AML-193 (cell line): ENCODE data around the gene LEFTY1.

Source experiments
- DNase-seq, 2 experiments: peaks; one replicate each; lab custom pipeline; 2025; lab: John Stamatoyannopoulos, UW

LEFTY1 gene

DNA sequence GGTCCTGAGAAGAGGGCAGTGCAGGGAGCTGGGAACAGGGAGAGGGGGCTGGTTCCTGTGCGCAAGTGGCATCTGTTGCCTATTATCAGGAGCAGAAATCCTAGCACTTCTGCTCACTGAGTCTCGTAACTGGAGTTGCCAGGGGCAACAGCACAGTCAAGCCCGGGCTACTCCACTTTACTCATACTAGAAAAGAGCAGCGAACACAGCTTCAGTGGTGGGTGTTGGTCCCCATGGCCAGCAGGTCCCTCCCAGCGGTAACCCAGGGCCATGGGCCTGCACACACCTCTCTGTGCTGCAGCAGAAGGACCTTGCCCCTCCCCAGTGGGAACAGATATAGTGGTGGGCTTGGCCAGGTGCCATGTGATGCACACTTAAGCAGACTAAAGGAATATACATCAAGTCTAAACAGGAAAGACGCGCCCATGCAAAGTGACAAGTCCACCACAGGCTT lies 26.6 kb upstream of the LEFTY1 start:
- DNase-seq: no peak

DNA sequence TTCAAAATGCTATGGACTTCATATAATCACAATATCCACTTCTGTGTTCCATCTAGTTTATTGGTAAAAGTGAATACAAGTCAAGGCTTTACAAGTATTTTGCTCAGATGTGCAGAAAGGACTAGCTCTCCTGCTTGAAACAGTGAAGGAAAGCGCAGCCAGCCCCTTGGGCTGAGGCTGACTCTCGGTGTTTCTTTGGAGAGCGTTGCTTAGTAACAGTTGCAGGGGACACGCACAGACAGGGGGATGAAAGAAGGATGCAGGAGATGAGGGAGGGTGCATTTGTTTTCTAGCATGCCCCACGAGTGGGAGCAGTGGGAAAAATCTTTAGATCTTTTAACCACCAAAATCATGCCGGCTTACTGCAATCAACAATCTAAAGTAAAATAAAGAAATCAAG lies 26.0 kb upstream of the LEFTY1 start:
- no peak for DNase-seq

DNA sequence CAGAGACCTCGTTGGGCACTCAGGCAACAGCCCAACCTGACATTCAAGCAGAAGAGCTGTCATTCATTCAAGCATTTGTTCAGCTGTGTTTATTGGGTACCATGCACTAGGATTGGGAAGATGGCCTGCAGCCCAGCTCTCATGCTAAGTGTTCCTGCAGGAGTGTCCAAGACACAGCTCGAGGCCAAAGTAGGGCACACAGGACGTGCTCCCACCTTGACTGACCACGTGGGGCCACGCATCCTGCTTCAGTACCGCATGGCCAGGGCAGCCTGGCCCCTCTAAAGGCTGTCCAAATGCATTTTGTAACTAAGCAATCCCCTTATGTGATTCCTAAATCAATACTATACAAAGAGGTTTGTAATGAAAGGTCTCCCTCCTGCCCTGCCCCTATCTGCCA lies 25.4 kb upstream of the LEFTY1 start:
- no peak for DNase-seq

DNA sequence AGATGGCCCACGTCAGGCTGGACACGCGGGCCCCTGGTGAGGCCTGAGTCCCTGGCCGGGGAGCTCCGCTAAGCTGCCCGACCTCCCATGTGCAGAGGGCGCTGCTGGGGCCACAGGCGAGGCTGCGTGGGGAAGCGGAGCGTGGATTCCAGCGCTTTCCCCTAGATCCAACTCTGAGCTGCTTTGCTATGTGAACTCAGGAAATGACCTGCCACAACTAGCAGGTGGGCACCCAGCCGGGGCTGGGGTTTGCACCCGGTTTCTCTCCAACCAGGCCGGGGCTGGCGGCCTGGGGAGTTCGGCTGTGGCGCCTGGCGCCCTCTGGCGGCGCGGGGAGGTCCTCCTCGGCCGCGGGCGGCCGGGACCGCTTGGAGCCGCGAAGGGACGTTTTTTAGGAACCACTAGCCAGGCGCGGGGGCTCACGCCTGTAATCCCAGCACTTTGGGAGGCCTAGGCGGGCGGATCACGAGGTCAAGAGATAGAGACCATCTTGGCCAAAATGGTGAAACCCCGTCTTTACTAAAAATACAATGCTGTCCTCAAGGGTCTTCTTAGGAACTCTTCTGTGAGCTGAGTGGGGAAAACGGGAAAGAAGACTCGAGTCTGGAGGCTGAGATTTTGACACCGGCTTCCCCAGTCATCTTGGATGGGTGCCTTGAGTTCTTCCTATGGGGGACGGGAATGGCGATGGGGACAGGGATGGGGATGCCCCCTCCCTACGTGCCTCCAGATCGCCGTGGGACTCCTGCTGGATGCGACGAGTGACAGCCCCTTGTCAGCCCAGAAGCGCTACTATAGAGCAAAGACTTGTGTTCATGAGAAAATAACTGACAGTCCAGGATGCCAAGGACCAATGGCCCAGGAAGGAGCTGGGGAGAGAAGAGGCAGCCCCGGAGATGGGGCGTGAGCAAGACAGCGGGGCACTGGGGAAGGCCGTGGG lies 22.5 kb upstream of the LEFTY1 start:
- no peak for DNase-seq

DNA sequence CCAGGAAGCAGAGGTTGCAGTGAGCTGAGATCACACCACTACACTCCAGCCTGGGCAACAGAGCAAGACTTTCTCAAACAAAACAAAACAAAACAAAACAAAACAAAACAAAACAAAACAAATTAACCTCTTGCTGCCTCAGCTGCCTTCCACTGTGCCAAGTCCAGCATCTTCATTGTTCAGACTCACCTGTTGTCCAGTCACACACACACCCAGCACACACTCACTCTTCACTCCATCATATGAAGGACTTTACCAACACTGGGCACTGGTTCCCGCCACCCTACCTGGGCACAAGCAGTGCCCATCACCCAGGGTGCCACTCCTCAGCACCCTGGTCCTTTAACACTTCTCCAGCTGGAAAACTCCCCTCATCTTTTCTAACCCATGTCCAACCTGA lies 20.5 kb upstream of the LEFTY1 start:
- DNase-seq: no peak

DNA sequence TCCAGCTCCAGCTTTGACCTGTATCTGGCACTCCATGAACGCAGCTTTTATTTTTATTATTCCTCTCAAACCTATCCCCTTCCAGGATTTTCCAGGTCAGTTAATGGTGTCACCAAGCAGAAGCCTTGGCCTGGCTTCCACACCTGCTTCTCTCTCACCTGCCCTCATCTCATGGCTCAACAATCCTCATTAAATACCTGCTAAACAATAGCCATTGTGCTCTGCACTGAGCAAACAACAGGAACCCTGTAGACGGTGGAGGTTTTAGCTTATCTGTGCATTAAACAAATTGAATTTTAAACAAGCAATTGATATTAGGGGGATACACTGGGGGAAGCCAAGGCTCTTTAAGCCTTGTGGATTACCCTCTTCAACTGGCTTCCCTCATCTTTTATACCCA lies 19.8 kb upstream of the LEFTY1 start:
- DNase-seq: no peak

DNA sequence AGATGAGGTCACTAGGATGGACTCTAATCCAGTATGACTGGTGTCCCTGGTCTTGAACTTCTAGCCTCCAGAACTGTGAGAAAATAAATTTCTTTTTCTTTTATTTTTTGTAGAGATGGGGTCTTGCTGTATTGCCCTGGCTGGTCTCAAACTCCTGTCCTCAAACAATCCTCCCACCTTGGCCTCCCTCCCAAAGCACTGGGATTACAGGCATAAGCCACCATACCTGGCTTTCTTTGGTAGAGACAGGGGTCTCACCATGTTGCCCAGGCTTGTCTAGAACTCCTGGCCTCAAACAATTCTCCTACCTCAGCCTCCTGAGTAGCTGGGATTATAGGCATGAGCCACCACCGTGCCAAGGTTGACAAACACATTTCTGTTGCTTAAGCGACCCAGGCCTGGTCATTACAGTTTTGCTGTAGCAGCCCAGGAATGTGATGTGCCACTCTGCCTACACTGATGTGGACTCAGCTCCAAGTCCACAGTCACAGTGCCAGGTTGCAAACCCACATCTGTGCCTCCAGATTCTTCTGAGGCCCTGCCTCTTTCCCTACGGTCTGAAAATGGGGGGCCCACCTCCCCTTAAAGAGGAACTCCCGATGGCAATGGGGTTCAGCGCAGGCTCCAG lies 19.2 kb upstream of the LEFTY1 start:
- no peak for DNase-seq

DNA sequence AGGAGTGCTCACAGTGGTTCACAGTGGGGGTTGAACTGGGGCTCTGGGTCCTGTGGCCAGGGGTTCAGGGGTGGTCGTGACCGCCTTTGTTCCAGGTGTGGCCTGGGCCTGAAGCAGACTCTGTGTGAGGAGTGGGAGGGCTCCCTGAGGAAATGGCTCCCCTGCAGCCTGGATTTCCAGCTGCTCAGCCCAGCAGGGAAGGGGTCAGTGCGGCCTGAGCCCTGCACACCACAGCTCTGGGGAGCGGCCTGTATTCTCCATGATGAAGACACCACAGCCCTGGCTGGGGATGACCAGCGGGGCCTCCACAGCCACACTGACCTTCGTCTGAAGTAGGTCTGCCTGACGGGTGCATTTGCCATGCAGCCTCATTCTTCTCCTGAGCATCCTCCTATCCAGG lies 18.4 kb upstream of the LEFTY1 start:
- no peak for DNase-seq

DNA sequence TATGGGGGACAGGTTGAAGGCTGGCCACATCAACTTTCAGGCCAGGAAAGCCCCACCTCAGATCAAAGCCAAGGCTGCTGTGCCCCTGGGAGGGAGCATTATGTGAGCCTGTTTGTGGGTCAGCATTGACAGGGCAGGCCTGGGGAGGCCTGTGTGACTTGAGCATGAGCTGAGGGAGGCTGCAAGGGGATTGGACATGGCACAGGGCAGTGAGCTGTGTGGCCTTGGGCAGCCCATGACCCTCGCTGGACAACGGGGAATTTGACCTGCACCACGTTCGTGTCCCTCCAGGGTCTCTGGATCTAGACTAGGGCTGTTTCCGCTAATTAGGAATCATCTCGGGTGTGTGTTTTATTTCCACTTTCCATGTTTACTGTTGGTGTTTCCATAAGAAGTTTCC lies 17.5 kb upstream of the LEFTY1 start:
- DNase-seq: no peak

DNA sequence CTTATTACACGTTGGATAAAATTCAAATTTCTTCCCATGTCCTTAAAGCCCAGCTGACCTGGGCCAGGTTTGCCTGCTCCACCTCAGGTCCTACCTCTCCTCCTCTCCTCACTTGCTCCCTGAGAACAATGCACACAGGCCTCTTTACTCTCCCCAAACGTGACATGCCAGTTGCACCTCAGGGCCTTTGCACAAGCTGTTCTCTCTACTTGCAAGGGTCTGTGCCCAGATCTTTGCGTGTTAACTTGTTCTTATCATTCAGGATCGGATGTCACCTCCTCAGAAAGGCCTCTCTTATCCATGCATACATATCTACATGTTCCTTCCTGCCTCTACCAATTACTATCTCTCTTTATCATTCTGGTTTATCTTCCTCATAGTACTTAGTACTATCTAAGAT lies 14.7 kb upstream of the LEFTY1 start:
- no peak for DNase-seq

DNA sequence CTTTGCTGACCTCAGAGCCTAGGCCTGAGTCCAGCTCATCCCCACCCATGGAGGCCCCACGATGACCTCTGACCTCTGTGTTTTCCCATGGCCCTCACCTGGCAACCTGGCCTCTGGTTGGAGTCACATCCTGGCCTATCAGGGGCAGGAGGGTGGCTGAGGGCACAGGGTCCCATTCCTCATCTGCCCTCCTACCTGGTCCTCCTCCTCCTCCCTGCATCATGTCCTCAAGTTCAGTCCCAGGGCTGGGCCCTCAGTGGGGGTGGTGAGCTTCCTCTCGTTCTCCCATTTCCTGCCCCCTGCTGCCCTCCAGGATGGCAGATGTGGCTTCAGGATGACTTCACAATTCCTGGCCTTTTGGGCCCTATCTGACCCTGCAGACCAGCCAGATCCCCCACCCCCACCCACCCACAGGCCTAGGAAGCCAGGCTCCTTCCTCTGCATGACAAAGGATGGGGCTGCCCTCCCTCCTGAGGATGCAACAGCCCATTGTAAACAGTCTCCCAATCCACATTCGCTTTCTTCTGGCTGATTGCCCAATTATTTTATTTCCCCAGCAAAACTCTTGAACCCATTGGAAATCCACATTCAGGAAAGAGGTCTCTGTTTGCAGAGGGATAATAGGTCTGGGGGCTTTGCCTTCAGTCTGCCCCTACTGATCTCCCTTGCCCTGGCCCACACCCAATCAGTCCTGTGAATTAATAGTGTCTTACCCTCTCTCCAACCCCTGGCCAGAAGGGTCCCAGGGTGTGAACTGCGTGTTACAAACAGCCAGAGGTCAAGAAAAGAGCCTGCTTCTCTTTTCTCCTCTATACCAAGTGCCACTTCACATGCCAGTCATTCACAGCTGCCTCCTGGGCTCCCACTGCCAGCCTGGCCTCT lies 10.3 kb upstream of the LEFTY1 start:
- DNase-seq: no peak

DNA sequence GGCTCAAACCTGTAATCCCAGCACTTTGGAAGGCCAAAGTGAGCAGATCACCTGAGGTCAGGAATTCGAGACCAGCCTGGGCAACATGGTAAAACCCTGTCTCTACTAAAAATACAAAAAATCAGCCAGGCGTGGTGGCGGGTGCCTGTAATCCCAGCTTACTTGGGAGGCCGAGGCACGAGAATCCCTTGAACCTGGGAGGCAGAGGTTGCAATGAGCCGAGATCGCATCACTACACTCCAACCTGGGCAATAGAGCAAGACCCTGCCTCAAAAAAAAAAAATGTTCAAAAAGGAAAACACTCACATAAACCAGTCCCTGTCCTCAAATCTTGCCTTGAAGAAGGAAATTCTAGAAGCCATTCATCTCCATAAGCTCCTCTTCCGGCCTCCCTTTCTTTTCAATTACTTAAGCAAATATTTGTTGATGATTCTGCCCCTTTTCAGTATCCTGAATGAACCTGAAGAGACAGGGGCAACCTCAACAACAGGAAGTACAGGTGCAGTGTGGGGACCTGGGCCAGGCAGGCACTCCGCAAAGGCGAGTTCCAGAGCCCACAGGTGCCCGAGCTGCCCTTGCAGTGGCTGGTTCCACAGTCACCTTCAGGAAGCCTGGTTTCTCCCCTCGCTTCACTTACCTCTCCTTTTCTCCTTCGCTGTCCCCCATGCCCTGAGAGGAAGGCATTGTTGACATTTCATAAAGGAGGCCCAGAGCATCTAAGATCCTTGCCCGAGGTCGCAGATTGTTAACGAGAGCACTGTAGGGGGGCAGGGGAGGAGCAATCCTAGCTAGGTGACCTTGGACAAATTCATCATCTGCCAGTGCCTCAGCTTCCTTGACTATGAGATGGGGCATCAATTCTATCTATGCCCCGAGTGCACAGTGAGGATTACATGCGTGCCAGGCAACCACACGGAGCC lies 8.9 kb upstream of the LEFTY1 start:
- DNase-seq: no peak

DNA sequence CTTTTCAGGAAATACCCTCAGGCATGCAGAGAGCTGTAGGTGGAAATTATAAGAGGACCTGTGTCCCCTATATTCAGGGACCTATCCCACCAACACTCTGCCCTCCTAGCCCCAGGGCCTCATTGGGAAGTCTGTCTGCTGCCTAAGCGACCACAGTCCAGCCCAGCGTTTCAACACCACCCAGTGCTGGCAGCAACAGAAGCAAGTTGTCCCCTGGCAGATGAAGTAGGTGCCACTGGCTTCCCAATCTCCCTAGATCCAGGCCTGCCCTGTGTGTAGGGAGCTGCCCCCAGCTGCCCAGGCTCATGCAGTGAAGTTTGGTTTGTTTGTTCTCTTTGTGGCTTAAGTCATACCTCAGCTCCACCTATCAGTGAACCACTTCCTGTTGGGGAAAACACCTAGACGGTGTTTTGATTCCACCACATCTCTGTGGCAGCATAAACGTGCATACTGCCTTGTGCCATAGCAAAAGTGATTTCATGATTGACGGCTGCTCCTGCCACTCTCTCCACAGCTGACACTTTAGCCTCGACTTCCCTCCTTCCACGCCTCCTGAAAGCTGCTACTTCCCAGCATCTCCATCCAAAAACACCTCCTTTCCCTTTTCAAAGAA lies 8.1 kb upstream of the LEFTY1 start:
- no peak for DNase-seq

DNA sequence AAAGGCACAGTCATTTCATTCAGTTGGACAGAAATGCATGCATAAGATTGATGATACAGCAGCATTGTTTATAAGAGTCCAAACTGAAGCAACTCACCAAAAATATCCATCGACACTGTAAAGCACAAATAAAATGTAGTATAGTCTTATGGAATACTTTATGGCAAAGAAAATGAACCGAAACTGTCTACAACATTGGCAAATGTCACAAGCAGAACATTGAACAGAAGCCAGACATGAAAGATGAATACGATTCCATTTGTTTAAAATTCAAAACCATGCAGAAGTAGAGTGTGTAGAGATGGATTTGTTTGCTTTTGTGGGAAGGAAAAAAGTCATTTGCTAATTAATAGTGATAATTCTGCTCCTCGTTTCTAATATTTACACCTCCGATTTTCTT lies 7.5 kb upstream of the LEFTY1 start:
- no peak for DNase-seq

DNA sequence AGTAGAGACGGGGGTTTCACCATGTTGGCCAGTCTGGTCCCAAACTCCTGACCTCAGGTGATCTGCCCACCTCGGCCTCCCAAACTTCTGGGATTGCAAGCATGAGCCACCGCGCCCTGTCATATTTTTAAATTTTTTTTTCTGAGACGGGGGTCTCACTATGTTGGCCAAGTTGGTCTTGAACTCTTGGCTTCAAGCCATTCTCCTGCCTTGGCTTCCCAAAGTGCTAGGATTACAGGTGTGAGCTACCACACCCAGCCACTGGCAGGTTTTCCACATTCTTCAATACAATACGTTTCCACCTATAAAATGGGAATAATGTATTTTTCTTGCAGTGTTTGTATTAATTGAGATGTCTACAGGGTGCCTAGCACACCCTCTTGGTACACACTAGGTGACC lies 3.4 kb upstream of the LEFTY1 start:
- no peak for DNase-seq

DNA sequence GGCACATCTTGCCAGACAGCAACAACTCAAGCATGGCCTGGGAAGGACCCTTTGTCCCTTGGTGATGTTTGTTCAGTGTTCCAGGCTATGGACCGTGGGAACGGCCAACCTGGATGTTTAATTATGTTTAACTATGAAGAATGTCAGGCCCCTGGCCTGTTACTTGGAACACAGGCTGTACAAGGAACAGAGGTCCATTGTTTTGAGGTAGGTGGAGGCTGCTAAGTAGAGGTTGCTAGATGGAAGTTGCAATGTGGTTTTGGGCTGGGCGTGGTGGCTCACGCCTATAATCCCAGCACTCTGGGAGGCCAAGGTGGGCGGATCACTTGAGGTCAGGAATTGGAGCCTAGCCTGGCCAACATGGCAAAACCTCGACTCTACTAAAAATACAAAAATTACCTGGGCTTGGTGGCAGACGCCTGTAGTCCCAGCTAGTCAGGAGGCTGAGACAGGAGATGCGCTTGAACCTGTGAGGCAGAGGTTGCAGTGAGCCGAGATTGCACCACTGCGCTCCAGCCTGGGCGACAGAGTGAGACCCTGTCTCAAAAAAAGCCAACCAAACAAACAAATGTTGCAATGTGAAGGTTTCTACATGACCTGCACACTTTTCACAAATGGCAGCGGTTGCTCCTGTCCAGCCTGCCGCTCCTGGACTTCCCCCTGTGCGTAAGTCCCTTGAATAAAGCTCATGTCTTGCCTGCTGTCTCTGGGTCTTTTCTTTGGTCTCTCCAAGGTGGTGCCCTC lies 2.5 kb upstream of the LEFTY1 start:
- no peak for DNase-seq

DNA sequence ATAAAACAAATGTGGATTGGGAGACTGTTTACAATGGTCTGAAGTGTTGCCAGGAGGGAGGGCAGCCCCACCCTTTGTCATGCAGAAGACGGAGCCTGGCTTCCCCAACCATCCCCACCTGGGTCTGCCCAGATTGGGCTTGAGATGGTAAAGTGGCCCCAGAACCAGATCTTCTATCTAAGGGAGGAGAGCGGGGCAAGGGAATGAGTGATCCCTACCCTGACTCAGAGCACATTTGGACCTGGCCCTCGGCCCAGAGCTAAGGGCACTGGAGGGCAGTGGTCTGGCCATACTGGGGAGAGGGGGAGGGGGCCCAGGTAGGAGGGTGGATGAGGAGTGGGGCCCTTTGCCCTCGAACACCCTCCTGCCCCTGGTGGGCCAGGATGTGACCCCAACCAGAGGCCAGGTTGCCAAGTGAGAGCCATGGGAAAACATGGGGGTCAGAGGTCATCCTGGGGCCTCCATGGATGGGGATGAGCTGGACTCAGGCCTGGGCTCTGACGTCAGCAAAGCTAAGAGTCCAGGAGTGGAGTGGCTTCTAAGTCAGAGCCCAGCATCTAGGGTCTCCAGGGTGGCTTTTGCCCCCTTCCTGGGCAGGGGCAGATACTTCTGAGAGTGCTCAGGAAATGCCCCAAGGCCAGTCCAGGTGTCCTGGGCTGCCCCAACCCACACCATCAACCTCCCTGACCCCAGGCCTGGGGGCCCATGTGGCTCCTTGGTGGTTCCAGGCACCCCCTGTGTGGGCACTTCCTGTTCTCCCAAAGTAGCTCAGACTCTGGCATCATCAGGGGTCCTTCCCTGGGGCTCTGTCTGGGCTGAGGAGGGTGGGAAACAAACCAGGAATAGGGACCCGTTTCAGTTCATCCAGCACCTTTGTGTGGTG lies 1.6 kb upstream of the LEFTY1 start:
- no peak for DNase-seq

DNA sequence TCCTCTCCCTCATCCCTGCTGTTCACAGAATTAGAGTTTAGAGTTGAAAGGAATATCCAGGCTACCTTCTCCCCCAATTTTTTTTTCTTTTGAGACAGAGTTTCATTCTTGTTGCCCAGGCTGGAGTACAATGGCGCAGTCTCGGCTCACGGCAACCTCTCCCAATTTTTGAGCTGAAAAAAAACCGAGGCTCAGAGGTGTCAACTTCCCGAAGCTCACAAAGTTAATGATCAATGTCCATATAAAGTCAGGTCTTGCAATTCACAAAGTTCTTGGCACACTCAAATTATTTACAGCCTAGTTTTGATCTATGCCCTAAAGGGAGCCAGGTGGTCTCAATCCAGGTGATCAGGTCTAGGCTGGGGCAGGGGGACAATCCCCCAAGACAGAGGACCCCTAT lies 797 bp upstream of the LEFTY1 start:
- DNase-seq: no peak

DNA sequence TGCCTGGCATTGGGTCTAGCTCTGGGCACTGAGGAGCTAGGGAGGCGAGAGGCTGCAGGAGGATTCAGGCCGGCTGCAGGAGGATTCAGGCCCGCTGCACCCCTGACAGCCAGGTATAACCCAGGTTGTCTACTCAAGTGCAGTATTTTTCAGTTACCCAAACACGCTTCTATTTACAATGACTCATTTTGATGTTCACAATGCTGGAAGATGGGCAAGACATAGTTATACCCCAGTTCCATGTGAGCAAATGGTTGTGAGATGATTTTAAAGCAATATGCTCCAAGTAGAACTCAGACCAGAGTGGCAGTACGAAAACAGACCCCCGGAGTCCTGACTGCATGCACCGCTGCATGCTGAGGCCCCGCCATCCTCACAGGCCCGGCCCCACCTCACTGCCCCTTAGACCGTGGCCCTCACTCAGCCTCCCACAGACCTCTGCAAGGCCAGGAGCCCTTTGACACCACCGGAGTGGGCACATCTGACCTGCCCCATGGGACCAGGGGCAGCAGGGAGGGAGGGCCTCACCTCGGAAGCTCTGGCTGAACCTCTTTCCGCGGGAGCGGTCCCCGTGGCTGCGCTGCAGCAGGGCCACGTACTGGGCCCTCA lies 553 bp downstream of the LEFTY1 start:
- DNase-seq: no peak
